GM18498 (cell line): ENCODE data around the gene SPATA31D3.
"Not testable (repeated sequence)": the region's sequence is repeated elsewhere in the genome, so short reads cannot be mapped to it uniquely, and the experiment has no call there.

Experiments used
- ATAC-seq: cut with Tn5 transposase; IDR thresholded peaks from one replicate; pipeline ENCODE4 v1.9.1; 2021; ENCODE audit warnings: mild to moderate bottlenecking, moderate library complexity; ENCODE audit not compliant: unreplicated experiment

The SPATA31D3 gene

GRCh38 chr9:81943393-81943792, at the start of gene SPATA31D3:
TSS of gene SPATA31D3 (plus strand) at chr9:81943500. CDS start at chr9:81943586, 86 bp downstream.
- not testable (repeated sequence) for ATAC-seq

- no peak for ATAC-seq
Measured at GRCh38 chr9:81893929-81894328, 49.4 kb upstream of the SPATA31D3 start.

GRCh38 chr9:81894891-81895290, 48.4 kb upstream of the SPATA31D3 start:
- ATAC-seq: no peak

- no peak for ATAC-seq
Measured at GRCh38 chr9:81896070-81896469, 47.2 kb upstream of the SPATA31D3 start.

- no peak for ATAC-seq
Measured at GRCh38 chr9:81898851-81899250, 44.4 kb upstream of the SPATA31D3 start.

- no peak for ATAC-seq
Measured at GRCh38 chr9:81902196-81902595, 41.1 kb upstream of the SPATA31D3 start.

GRCh38 chr9:81902626-81903025, 40.7 kb upstream of the SPATA31D3 start:
- ATAC-seq: no peak

GRCh38 chr9:81906671-81907070, 36.6 kb upstream of the SPATA31D3 start:
- ATAC-seq: no peak

- ATAC-seq: no peak
Measured at GRCh38 chr9:81912135-81912534, 31.2 kb upstream of the SPATA31D3 start.

- no peak for ATAC-seq
Measured at GRCh38 chr9:81915801-81916505, 27.3 kb upstream of the SPATA31D3 start.

- not testable (repeated sequence) for ATAC-seq
Measured at GRCh38 chr9:81918507-81918906, 24.8 kb upstream of the SPATA31D3 start.

- ATAC-seq: not testable (repeated sequence)
Measured at GRCh38 chr9:81928305-81928704, 15.0 kb upstream of the SPATA31D3 start, which contains the start of gene SPATA31D4. TSS of gene SPATA31D4 (plus strand) at chr9:81928428. CDS start at chr9:81928514, 86 bp downstream.

GRCh38 chr9:81930147-81930546, 13.2 kb upstream of the SPATA31D3 start:
- not testable (repeated sequence) for ATAC-seq

- not testable (repeated sequence) for ATAC-seq
Measured at GRCh38 chr9:81933547-81933946, 9.8 kb upstream of the SPATA31D3 start.

- ATAC-seq: not testable (repeated sequence)
Measured at GRCh38 chr9:81948650-81949049, 5.3 kb downstream of the SPATA31D3 start.

- no peak for ATAC-seq
Measured at GRCh38 chr9:81953096-81953495, 9.8 kb downstream of the SPATA31D3 start.

- ATAC-seq: no peak
Measured at GRCh38 chr9:81955625-81956024, 12.3 kb downstream of the SPATA31D3 start.

GRCh38 chr9:81964218-81965171, 21.2 kb downstream of the SPATA31D3 start:
- ATAC-seq: no peak

GRCh38 chr9:81968026-81968425, 24.7 kb downstream of the SPATA31D3 start:
- ATAC-seq: no peak

- no peak for ATAC-seq
Measured at GRCh38 chr9:81969971-81970370, 26.7 kb downstream of the SPATA31D3 start.

GRCh38 chr9:81971727-81972126, 28.4 kb downstream of the SPATA31D3 start:
- ATAC-seq: no peak

- ATAC-seq: no peak
Measured at GRCh38 chr9:81974764-81975163, 31.5 kb downstream of the SPATA31D3 start.
